HEK293 (cell line): ENCODE results near the gene IFI27L1.

Experiments used
- CTCF ChIA-PET: fragments of 350-600 bp; formaldehyde crosslinking; extraction: SDS; loops from one replicate; lab custom pipeline; 2021; ENCODE audit warnings: antibody characterized with exemption; lab: Yijun Ruan, JAX
- POLR2A ChIA-PET: fragments of 300-600 bp; formaldehyde crosslinking; extraction: SDS; loops from one replicate; lab custom pipeline; 2020; ENCODE audit warnings: antibody characterized with exemption, inconsistent platforms; lab: Yijun Ruan, JAX
- H3K27ac ChIP-seq: fragments of 200-500 bp; sonication (Bioruptor generic); 2 replicates; pipeline ENCODE4 v1.5.1; 2014; ENCODE audit warnings: low read depth, low read length, control low read depth, inconsistent platforms; ENCODE audit errors: extremely low read depth
- H3K36me3 ChIP-seq, 2 experiments: fragments of 200-500 bp in 1 of 2; sonication (Bioruptor generic) in 1 of 2; 1 replicate in 1 of 2; 2 replicates in 1 of 2; pipeline ENCODE4 v1.5.1; 2014 to 2017; ENCODE audit warnings: inconsistent platforms in 2 of 2, low read length in 2 of 2; ENCODE audit not compliant: control insufficient read depth in 2 of 2, insufficient read depth in 1 of 2
- H3K4me1 ChIP-seq: fragments of 200-500 bp; sonication (Bioruptor generic); 2 replicates; pipeline ENCODE4 v1.5.1; 2014; ENCODE audit warnings: mild to moderate bottlenecking, low read length, inconsistent platforms; ENCODE audit not compliant: control insufficient read depth, insufficient read depth
- H3K4me3 ChIP-seq: 2 replicates; pipeline ENCODE4 v1.5.1; 2011; ENCODE audit warnings: low read depth, mild to moderate bottlenecking, control low read depth, low read length, moderate library complexity
- H3K9me3 ChIP-seq: fragments of 200-500 bp; sonication (Bioruptor generic); 2 replicates; pipeline ENCODE4 v1.5.1; 2014; ENCODE audit warnings: low read depth, low read length, inconsistent platforms; ENCODE audit not compliant: control insufficient read depth, insufficient read depth
- OVOL3 ChIP-seq: fragments of 450-650 bp; formaldehyde crosslinking; IDR thresholded peaks from 2 replicates; pipeline ENCODE4 v1.5.1; 2016; ENCODE audit warnings: missing biosample characterization, missing genetic modification characterization
- REST ChIP-seq: fragments of 450-650 bp; formaldehyde crosslinking; IDR thresholded peaks from 2 replicates; pipeline ENCODE4 v1.5.1; 2016; ENCODE audit warnings: missing biosample characterization, missing genetic modification characterization
- ZNF121 ChIP-seq: fragments of 450-650 bp; formaldehyde crosslinking; IDR thresholded peaks from 2 replicates; pipeline ENCODE4 v1.5.1; 2016; ENCODE audit warnings: missing biosample characterization, missing genetic modification characterization
- ZNF18 ChIP-seq: fragments of 450-650 bp; formaldehyde crosslinking; IDR thresholded peaks from 2 replicates; pipeline ENCODE4 v1.5.1; 2016; ENCODE audit warnings: missing biosample characterization, missing genetic modification characterization
- ZNF184 ChIP-seq: fragments of 450-650 bp; IDR thresholded peaks from 2 replicates; pipeline ENCODE4 v1.5.1; 2018; ENCODE audit warnings: missing biosample characterization, mild to moderate bottlenecking, missing genetic modification characterization
- ZNF350 ChIP-seq: fragments of 450-650 bp; formaldehyde crosslinking; IDR thresholded peaks from 2 replicates; pipeline ENCODE4 v1.5.0; 2017; ENCODE audit warnings: missing biosample characterization, mild to moderate bottlenecking, missing genetic modification characterization
- ZNF513 ChIP-seq: fragments of 450-650 bp; IDR thresholded peaks from 2 replicates; pipeline ENCODE4 v1.5.1; 2018; ENCODE audit warnings: missing biosample characterization, missing genetic modification characterization
- ZNF600 ChIP-seq: fragments of 450-650 bp; formaldehyde crosslinking; IDR thresholded peaks from 2 replicates; pipeline ENCODE4 v1.5.1; 2016; ENCODE audit warnings: missing biosample characterization, missing genetic modification characterization
- ZNF610 ChIP-seq: fragments of 450-650 bp; formaldehyde crosslinking; IDR thresholded peaks from 2 replicates; pipeline ENCODE4 v1.5.1; 2016; ENCODE audit warnings: missing biosample characterization, missing genetic modification characterization, borderline replicate concordance
- ZNF623 ChIP-seq: fragments of 450-650 bp; formaldehyde crosslinking; IDR thresholded peaks from 2 replicates; pipeline ENCODE4 v1.5.1; 2016; ENCODE audit warnings: missing biosample characterization, missing genetic modification characterization
- ZNF624 ChIP-seq: fragments of 450-650 bp; formaldehyde crosslinking; IDR thresholded peaks from 2 replicates; pipeline ENCODE4 v1.5.1; 2017; ENCODE audit warnings: missing biosample characterization, missing genetic modification characterization
- ZNF626 ChIP-seq: fragments of 450-650 bp; sonication (Bioruptor Pico); formaldehyde crosslinking; IDR thresholded peaks from 2 replicates; pipeline ENCODE4 v1.5.1; 2018; ENCODE audit warnings: missing biosample characterization, missing genetic modification characterization, inconsistent platforms
- ZNF701 ChIP-seq: fragments of 450-650 bp; formaldehyde crosslinking; IDR thresholded peaks from 2 replicates; pipeline ENCODE4 v1.5.1; 2016; ENCODE audit warnings: missing biosample characterization, missing genetic modification characterization

IFI27L1 gene

GRCh38 chr14:94048691-94049624 is 32.2 kb upstream of the IFI27L1 start (continued):
- TF ChIP-seq ZNF184 (tag by site-specific recombination) (peak; percentile 61; the same call in 1 of the 2 replicates), ZNF624 (tag by site-specific recombination) (peak; percentile 42; the same call in 1 of the 2 replicates), ZNF350 (0 out of 2 replicates have a peak, but pooled peaks have one; percentile 33), ZNF600 (0 out of 2 replicates have a peak, but pooled peaks have one; percentile 39)
- TF ChIP-seq, all 188 proteins: peak for 10

- Histone ChIP-seq H3K36me3 (peaks cover 40 to 96% of the 10 kb centered on the region in 2 experiments), H3K4me3 (no peak overlapping the region), H3K27ac (no peak overlapping the region), H3K4me1 (peaks cover 4% of the 10 kb centered on the region; the same call in 1 of the 2 replicates), H3K9me3 (no peaks in the 10 kb centered on the region)
- ChIA-PET POLR2A (no interaction called here), CTCF (interaction anchor here (0.6 to 5.2 kb wide), 6 partner anchors 11 to 121 kb away, joined by 3 to 33 read pairs (median 6); no protein-coding TSS in a partner anchor)
- TF ChIP-seq ZNF121 (tag by site-specific recombination) (peak; percentile 68), ZNF18 (tag by site-specific recombination) (no peak)
Measured at GRCh38 chr14:94049625-94050023, 31.5 kb upstream of the IFI27L1 start.

- POLR2A ChIA-PET = no interaction called here
- Histone ChIP-seq H3K4me1 (peaks cover 4% of the 10 kb centered on the region; the same call in 1 of the 2 replicates), H3K4me3 (no peak overlapping the region), H3K9me3 (no peaks in the 10 kb centered on the region), H3K36me3 (peaks cover 35 to 96% of the 10 kb centered on the region in 2 experiments), H3K27ac (no peak overlapping the region)
- CTCF ChIA-PET = interaction anchor here (0.6 to 5.2 kb wide), 9 partner anchors 14 to 120 kb away, joined by 3 to 33 read pairs (median 4); no protein-coding TSS in a partner anchor
- TF ChIP-seq ZNF623 (no peak), ZNF513 (tag by site-specific recombination) (no peak), ZNF610 (tag by site-specific recombination) (no peak), REST (tag by site-specific recombination) (no peak), OVOL3 (tag by site-specific recombination) (no peak), ZNF701 (tag by site-specific recombination) (no peak), ZNF626 (no peak)
Measured at GRCh38 chr14:94050231-94050880, 30.8 kb upstream of the IFI27L1 start.
